Inflammatory macrophage treated with lipopolysaccharide for 4 hours (primary cell): ENCODE data around the gene KCNJ6.
"Not testable (repeated sequence)": the region's sequence is repeated elsewhere in the genome, so short reads cannot be mapped to it uniquely, and the experiment has no call there.

Source experiments
- DNase-seq: peaks from one replicate; pipeline ENCODE4 v3.0.0-alpha.2; 2020

Gene KCNJ6

GRCh38 chr21:37592496-37592895 is 323.8 kb downstream of the KCNJ6 start:
- DNase-seq: no peak

- not testable (repeated sequence) for DNase-seq
Measured at GRCh38 chr21:37591994-37592393, 324.3 kb downstream of the KCNJ6 start.

GRCh38 chr21:37590836-37591235 is 325.4 kb downstream of the KCNJ6 start:
- DNase-seq: not testable (repeated sequence)

- DNase-seq: not testable (repeated sequence)
Measured at GRCh38 chr21:37588644-37589043, 327.6 kb downstream of the KCNJ6 start.

GRCh38 chr21:37587635-37588177 is 328.6 kb downstream of the KCNJ6 start:
- DNase-seq: no peak

GRCh38 chr21:37587203-37587602 is 329.1 kb downstream of the KCNJ6 start:
- DNase-seq: no peak

GRCh38 chr21:37582590-37582989 is 333.7 kb downstream of the KCNJ6 start:
- DNase-seq: peak; percentile 17

- DNase-seq: no peak
Measured at GRCh38 chr21:37580666-37581065, 335.6 kb downstream of the KCNJ6 start.

GRCh38 chr21:37579356-37579755 is 336.9 kb downstream of the KCNJ6 start:
- DNase-seq: no peak

- no peak for DNase-seq
Measured at GRCh38 chr21:37578471-37579126, 337.7 kb downstream of the KCNJ6 start.

- DNase-seq: not testable (repeated sequence)
Measured at GRCh38 chr21:37576929-37577328, 339.3 kb downstream of the KCNJ6 start.

- no peak for DNase-seq
Measured at GRCh38 chr21:37575580-37575979, 340.7 kb downstream of the KCNJ6 start.

GRCh38 chr21:37574751-37575150 is 341.5 kb downstream of the KCNJ6 start:
- no peak for DNase-seq

- no peak for DNase-seq
Measured at GRCh38 chr21:37574316-37574715, 341.9 kb downstream of the KCNJ6 start.

GRCh38 chr21:37571442-37571841 is 344.8 kb downstream of the KCNJ6 start:
- no peak for DNase-seq

GRCh38 chr21:37568916-37569315 is 347.3 kb downstream of the KCNJ6 start:
- no peak for DNase-seq

- no peak for DNase-seq
Measured at GRCh38 chr21:37568415-37568814, 347.8 kb downstream of the KCNJ6 start.

GRCh38 chr21:37566790-37567615 is 349.3 kb downstream of the KCNJ6 start:
- no peak for DNase-seq

- DNase-seq: peak; percentile 42
Measured at GRCh38 chr21:37565530-37566223, 350.6 kb downstream of the KCNJ6 start.

GRCh38 chr21:37564924-37565529 is 351.2 kb downstream of the KCNJ6 start:
- no peak for DNase-seq

- peak; percentile 86 for DNase-seq
Measured at GRCh38 chr21:37564341-37564923, 351.8 kb downstream of the KCNJ6 start.

- DNase-seq: peak; percentile 93
Measured at GRCh38 chr21:37563641-37564340, 352.5 kb downstream of the KCNJ6 start.
